MCF 10A (cell line): ENCODE data around the gene GBGT1. TPM values are rescaled to one million over a fixed set of nuclear protein-coding genes. Genes with fewer than 3 reads are reported as not detected.

Source experiments
- BruUV-seq: library from RNA; stranded (reverse); fragments of 400-500 nt; replicated peaks from 2 replicates; lab custom pipeline; 2021; lab: Mats Ljungman, UMichigan
- CTCF ChIA-PET: fragments of 300-600 bp; sonication (Branson Sonifier 250); formaldehyde crosslinking; extraction: SDS; loops from one replicate; lab custom pipeline; 2021; ENCODE audit warnings: antibody characterized with exemption, inconsistent platforms; lab: Yijun Ruan, JAX
- POLR2A ChIA-PET: fragments of 300-600, 350-650 bp; sonication (Branson Sonifier 250); formaldehyde crosslinking; extraction: SDS; loops from one replicate; lab custom pipeline; 2020; ENCODE audit warnings: antibody characterized with exemption, inconsistent platforms; lab: Yijun Ruan, JAX
- DNase-seq: peaks from one replicate; pipeline ENCODE4 v3.0.0-alpha.2; 2018; ENCODE audit not compliant: unreplicated experiment
- H3K27ac Mint-ChIP-seq: one replicate; pipeline ENCODE4 v1.8.0; 2022; ENCODE audit warnings: mild to moderate bottlenecking, low read depth, mixed read lengths; ENCODE audit not compliant: unreplicated experiment
- H3K27me3 Mint-ChIP-seq: one replicate; pipeline ENCODE4 v1.8.0; 2022; ENCODE audit warnings: mixed read lengths; ENCODE audit not compliant: insufficient read depth, unreplicated experiment
- H3K36me3 Mint-ChIP-seq: one replicate; pipeline ENCODE4 v1.8.0; 2022; ENCODE audit warnings: mild to moderate bottlenecking, moderate library complexity, mixed read lengths; ENCODE audit not compliant: insufficient read depth, unreplicated experiment
- H3K4me1 Mint-ChIP-seq: one replicate; pipeline ENCODE4 v1.8.0; 2022; ENCODE audit warnings: mixed read lengths; ENCODE audit not compliant: insufficient read depth, unreplicated experiment
- H3K4me3 Mint-ChIP-seq: one replicate; pipeline ENCODE4 v1.8.0; 2022; ENCODE audit warnings: mild to moderate bottlenecking, moderate library complexity, mixed read lengths; ENCODE audit not compliant: unreplicated experiment
- H3K9me3 Mint-ChIP-seq: one replicate; pipeline ENCODE4 v1.8.0; 2022; ENCODE audit warnings: mixed read lengths; ENCODE audit not compliant: unreplicated experiment
- intact Hi-C: fragments of 100-400 bp; cut with micrococcal nuclease; formaldehyde crosslinking; loops from 2 replicates; pipeline ENCODE4 v1.14.1; 2022
- total RNA-seq: library from RNA; stranded (reverse); gene quantifications from 2 replicates; pipeline ENCODE4 v1.2.3, GENCODE V29; 2022
- TF ChIP-seq, protein P1 (sequence below): fragments of 200-600 bp; IDR thresholded peaks from one replicate; pipeline ENCODE4 v1.8.0; 2022; ENCODE audit warnings: antibody characterized with exemption, mild to moderate bottlenecking; ENCODE audit not compliant: unreplicated experiment

The GBGT1 gene
- total RNA-seq, 1 experiment from 2014 or later = not detected

GRCh38 chr9:133149130-133150015 lies 14.3 kb downstream of the GBGT1 start:
- TF ChIP-seq, protein P1, sequence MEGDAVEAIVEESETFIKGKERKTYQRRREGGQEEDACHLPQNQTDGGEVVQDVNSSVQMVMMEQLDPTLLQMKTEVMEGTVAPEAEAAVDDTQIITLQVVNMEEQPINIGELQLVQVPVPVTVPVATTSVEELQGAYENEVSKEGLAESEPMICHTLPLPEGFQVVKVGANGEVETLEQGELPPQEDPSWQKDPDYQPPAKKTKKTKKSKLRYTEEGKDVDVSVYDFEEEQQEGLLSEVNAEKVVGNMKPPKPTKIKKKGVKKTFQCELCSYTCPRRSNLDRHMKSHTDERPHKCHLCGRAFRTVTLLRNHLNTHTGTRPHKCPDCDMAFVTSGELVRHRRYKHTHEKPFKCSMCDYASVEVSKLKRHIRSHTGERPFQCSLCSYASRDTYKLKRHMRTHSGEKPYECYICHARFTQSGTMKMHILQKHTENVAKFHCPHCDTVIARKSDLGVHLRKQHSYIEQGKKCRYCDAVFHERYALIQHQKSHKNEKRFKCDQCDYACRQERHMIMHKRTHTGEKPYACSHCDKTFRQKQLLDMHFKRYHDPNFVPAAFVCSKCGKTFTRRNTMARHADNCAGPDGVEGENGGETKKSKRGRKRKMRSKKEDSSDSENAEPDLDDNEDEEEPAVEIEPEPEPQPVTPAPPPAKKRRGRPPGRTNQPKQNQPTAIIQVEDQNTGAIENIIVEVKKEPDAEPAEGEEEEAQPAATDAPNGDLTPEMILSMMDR = peak; percentile 28
- TSS peak; percentile 88 for BruUV-seq
- Mint-ChIP-seq H3K9me3 (no peaks in the 10 kb centered on the region), H3K4me3 (peak overlapping the region; percentile 69), H3K27ac (peak overlapping the region; percentile 83), H3K4me1 (peaks cover 19% of the 10 kb centered on the region), H3K36me3 (no peaks in the 10 kb centered on the region), H3K27me3 (no peaks in the 10 kb centered on the region)
- ChIA-PET CTCF (interaction anchor here (0.6 to 8.8 kb wide), 13 partner anchors 15 to 1751 kb away, joined by 3 to 183 read pairs (median 3); no protein-coding TSS in a partner anchor), POLR2A (interaction anchor here (0.5 to 5.0 kb wide), 18 partner anchors 10 to 1766 kb away, joined by 3 to 53 read pairs (median 3); partner anchors contain the start of genes GTF3C5 and RALGDS)
- intact Hi-C loops = loop anchor here (2.0 to 5.0 kb wide), 3 partner anchors 29 to 172 kb away; partner anchors contain the start of genes GFI1B, GTF3C5 and RALGDS
- DNase-seq = peak; percentile 85

DNA sequence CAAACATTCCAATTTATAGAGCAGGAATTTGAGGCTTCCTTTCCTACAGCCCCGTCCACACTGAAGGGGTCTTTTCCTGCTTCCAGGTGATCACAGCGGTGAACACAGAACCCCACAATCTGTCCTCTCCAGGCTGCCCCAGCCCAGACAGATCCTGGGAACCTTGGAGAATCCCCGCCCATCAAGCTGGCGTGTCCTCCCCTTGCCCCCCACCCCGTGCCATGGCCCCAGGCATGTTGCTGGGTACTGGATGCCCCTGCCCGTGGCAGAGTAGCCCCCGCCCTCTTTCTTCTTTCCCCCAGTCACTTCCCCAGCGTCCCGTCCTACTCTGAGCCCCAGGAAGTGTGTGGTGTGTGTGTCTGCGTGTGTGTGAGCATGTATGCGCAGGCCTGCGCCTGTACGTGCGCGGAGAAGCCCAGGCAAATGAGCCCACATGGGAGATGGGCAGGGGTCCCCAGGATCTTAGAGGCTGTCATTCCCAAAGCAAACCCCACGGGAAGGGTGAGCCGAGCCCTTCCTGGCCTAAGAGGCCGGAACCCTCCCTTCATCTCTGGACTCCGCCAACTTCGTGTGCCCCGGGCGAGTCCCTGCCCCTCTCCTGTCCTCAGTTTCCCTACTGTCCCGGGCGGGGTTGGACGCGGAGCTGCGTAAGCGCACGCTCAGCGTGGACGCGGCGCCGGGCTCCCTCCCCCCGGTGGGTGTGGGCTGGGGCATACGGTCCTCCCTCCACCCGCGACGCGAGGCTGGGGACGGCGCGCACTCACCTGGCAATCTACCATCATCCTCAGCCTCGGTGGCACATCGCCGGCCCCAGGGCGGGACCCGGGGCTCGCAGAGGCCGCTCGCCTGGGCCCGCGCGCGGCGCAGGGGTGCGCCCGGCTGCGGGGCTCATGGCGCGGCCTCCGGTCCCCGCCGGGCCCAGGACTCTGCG lies 15.2 kb downstream of the GBGT1 start:
- BruUV-seq = TSS peak; percentile 30
- DNase-seq = peak; percentile 24
- Mint-ChIP-seq H3K36me3 (no peaks in the 10 kb centered on the region), H3K9me3 (no peaks in the 10 kb centered on the region), H3K27ac (peak overlapping the region; percentile 96), H3K4me1 (peaks cover 24% of the 10 kb centered on the region), H3K4me3 (peak overlapping the region; percentile 83), H3K27me3 (no peaks in the 10 kb centered on the region)
- ChIA-PET POLR2A (interaction anchor here (0.5 to 5.0 kb wide), 19 partner anchors 12 to 1765 kb away, joined by 3 to 53 read pairs (median 3); partner anchors contain the start of genes GTF3C5 and RALGDS), CTCF (interaction anchor here (0.6 to 8.8 kb wide), 28 partner anchors 7 to 1751 kb away, joined by 3 to 183 read pairs (median 4); no protein-coding TSS in a partner anchor)
- intact Hi-C loops = loop anchor here (2.0 to 5.0 kb wide), 3 partner anchors 28 to 171 kb away; partner anchors contain the start of genes GFI1B, GTF3C5 and RALGDS
- TF ChIP-seq, protein P1 = no peak

- ChIA-PET POLR2A (interaction anchor here (0.7 to 5.0 kb wide), 9 partner anchors 13 to 1152 kb away, joined by 3 to 53 read pairs (median 4); partner anchors contain the start of genes GTF3C5 and RALGDS), CTCF (interaction anchor here (0.6 to 8.8 kb wide), 39 partner anchors 8 to 343 kb away, joined by 3 to 183 read pairs (median 4); partner anchors contain the start of gene GTF3C5)
- peak; percentile 73 for DNase-seq
- Mint-ChIP-seq H3K9me3 (no peaks in the 10 kb centered on the region), H3K27me3 (no peaks in the 10 kb centered on the region), H3K4me1 (peaks cover 24% of the 10 kb centered on the region), H3K36me3 (no peaks in the 10 kb centered on the region), H3K27ac (peak overlapping the region; percentile 96), H3K4me3 (peak overlapping the region; percentile 83)
- TF ChIP-seq, protein P1 = peak; percentile 95
- no TSS peak for BruUV-seq
- intact Hi-C loops = loop anchor here (1.0 to 5.0 kb wide), 4 partner anchors 27 to 170 kb away; partner anchors contain the start of genes GFI1B, GTF3C5 and RALGDS
Measured at GRCh38 chr9:133147412-133148198, 16.1 kb downstream of the GBGT1 start.
